ENCODE measurements around the gene OSBPL6. TPM values are rescaled to one million over a fixed set of nuclear protein-coding genes. Genes with fewer than 3 reads are reported as not detected.

Gene OSBPL6
- total RNA-seq, 1 experiment from 2014 or later, result 4.6 TPM

GRCh38 chr2:178280244-178280852 is 86.0 kb downstream of the OSBPL6 start:
- no peaks in the 10 kb centered on the region; a peak in 1 of 5 replicates for H3K9me3 Mint-ChIP-seq
- no peak overlapping the region for H2BK12ac ChIP-seq (ENCODE audit: insufficient read length, low read depth, low read length)
- H4K5ac ChIP-seq (ENCODE audit: insufficient read length, low read depth, low read length), result no peak overlapping the region
- H3K79me2 ChIP-seq (ENCODE audit: insufficient read depth, low read length), result no peaks in the 10 kb centered on the region
- no peak overlapping the region for H3K56ac ChIP-seq (ENCODE audit: insufficient read length, low read depth, low read length)
- no peak overlapping the region for H3K18ac ChIP-seq (ENCODE audit: insufficient read length, low read depth, low read length)
- H3K27ac ChIP-seq (ENCODE audit: insufficient read length, low read depth, low read length), result no peak overlapping the region
- peaks cover 8% of the 10 kb centered on the region; the same call in 1 of the 2 replicates for H3K4me1 ChIP-seq (ENCODE audit: insufficient read depth, low read length)
- H3K4me2 ChIP-seq (ENCODE audit: insufficient read depth, insufficient read length, low read length), result no peak overlapping the region
- H3K27ac Mint-ChIP-seq, result no peak overlapping the region
- no peak overlapping the region for H2BK120ac ChIP-seq (ENCODE audit: low read depth, low read length, poor library complexity, severe bottlenecking)
- H3K27me3 ChIP-seq (ENCODE audit: insufficient read depth, low read length), result no peaks in the 10 kb centered on the region
- no peak overlapping the region for H3K4me3 Mint-ChIP-seq
- H3T11ph ChIP-seq (ENCODE audit: low read length), result no peak overlapping the region
- H3K4ac ChIP-seq (ENCODE audit: low read depth, low read length), result no peak overlapping the region
- DNase-seq, result no peak
- no CpG with 5 or more reads among the region's 4 CpGs for WGBS (ENCODE audit: extremely low coverage, insufficient read length, low lambda C conversion rate)
- H3K9me3 ChIP-seq (ENCODE audit: control insufficient read depth, low read depth, low read length), result no peaks in the 10 kb centered on the region
- no peak overlapping the region for H3K9ac ChIP-seq (ENCODE audit: extremely low read depth, insufficient read length, low read length)
- H3K14ac ChIP-seq (ENCODE audit: insufficient read depth, low read length), result no peak overlapping the region
- H3K27me3 Mint-ChIP-seq (ENCODE audit: low read depth), result no peaks in the 10 kb centered on the region
- H4K91ac ChIP-seq (ENCODE audit: insufficient read length, low read depth, low read length), result no peak overlapping the region
- no peak overlapping the region for H2AFZ ChIP-seq (ENCODE audit: low read length)
- H3K23me2 ChIP-seq (ENCODE audit: insufficient read length, low read depth, low read length, poor library complexity, severe bottlenecking), result no peaks in the 10 kb centered on the region
- no peaks in the 10 kb centered on the region for H3K79me1 ChIP-seq (ENCODE audit: insufficient read depth, low read depth, low read length, poor library complexity, severe bottlenecking)
- TF ChIP-seq CTCF (conservative IDR thresholded peaks at IDR 0.05), result peak; percentile 84
- no peaks in the 10 kb centered on the region for H3K36me3 Mint-ChIP-seq (ENCODE audit: insufficient read depth in 1 of 3, low read depth in 3 of 3)
- no peak overlapping the region for H2AK5ac ChIP-seq (ENCODE audit: insufficient read length, low read length)
- no peak overlapping the region for H4K8ac ChIP-seq (replicated peaks; ENCODE audit: insufficient read length, low read depth, low read length)
- H3K23ac ChIP-seq (ENCODE audit: insufficient read length, low read depth, low read length), result no peak overlapping the region
- no peaks in the 10 kb centered on the region for H4K20me1 ChIP-seq (ENCODE audit: control insufficient read depth, insufficient read depth, insufficient read length)
- no peak overlapping the region for H2BK5ac ChIP-seq (ENCODE audit: insufficient read length, low read length)
- H3K4me1 Mint-ChIP-seq, result peaks cover 20 to 22% of the 10 kb centered on the region in 2 experiments
- H2BK15ac ChIP-seq (ENCODE audit: low read depth, low read length), result no peak overlapping the region
- no peak overlapping the region for H2BK20ac ChIP-seq (ENCODE audit: low read depth, low read length, poor library complexity, severe bottlenecking)

Data from H9 (cell line).